Stimulated activated CD8-positive, alpha-beta memory T cell treated with anti-CD3 and anti-CD28 coated beads, Interleukin-4, amount 100 ng/mL, for 4 hours (primary cell): ENCODE results near the gene UBD.

ENCODE experiments used
- DNase-seq, 2 donors: peaks; one replicate each; pipeline ENCODE4 v3.0.0-alpha.2; 2020; ENCODE audit warnings: low read depth in 2 of 2, low spot score in 1 of 2

Gene UBD

DNA sequence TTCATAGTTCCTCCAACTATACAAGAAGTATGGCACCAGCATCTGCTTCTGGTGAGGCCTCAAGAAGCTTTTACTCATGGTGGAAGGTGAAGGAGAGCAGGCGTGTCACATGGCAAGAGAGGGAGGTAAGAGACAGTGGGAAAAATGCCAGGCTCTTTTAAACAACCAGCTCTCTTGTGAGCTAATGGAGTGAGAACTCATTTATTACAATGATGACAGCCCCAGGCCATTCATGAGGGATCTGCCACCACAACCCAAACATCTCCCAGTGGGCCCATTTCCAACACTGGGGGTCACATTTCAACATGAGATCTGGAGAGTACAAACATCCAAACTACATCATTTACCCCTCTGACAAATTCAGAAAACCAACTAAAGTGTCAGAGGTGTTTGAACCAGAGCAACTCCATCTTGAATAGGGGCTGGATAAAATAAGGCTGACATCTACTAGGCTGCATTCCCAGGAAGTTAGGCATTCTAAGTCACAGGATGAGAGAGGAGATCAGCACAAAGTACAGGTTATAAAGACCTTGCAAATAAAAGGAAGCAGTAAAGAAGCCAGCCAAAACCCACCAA lies 2.2 kb upstream of the UBD start:
- no peak for DNase-seq

DNA sequence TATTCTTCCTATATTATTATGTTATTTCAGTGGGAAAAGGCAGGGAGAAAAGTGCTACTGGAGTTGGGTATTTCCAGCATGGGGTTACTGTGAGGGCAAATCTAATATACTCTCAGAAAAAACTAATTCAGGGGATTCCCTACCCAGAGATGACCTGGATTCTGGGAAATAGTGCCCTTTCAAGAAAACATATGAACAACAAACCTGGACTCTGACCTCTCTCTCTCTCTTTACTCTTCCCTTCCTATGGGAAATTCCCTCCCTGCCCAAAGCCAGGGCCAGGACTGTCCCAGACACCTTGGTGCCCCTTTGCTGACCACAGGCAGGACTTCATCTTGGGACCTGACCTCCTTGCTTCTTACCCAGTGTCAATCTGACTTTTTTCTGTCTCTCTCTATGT lies 1.6 kb upstream of the UBD start:
- DNase-seq = no peak

DNA sequence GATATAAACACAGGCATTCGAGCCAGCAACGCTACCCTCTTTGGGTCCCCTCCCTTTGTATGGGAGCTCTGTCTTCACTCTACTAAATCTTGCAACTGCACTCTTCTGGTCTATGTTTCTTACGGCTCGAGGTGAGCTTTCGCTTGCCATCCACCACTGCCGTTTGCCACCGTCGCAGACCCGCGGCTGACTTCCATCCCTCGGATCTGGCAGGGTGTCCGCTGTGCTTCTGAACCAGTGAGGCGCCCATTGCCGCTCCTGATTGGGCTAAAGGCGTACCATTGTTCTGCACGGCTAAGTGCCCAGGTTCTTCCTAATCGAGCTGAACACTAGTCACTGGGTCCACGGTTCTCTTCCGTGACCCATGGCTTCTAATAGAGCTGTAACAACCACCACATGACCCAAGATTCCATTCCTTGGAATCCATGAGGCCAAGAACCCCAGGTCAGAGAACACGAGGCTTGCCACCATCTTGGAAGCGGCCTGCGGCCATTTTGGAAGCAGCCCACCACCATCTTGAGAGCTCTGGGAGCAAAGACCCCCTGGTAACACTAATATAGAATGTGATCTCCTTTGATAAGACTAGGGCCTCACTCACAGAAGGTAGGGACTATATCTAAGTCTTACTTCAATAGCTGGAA lies 973 bp downstream of the UBD start:
- no peak for DNase-seq

DNA sequence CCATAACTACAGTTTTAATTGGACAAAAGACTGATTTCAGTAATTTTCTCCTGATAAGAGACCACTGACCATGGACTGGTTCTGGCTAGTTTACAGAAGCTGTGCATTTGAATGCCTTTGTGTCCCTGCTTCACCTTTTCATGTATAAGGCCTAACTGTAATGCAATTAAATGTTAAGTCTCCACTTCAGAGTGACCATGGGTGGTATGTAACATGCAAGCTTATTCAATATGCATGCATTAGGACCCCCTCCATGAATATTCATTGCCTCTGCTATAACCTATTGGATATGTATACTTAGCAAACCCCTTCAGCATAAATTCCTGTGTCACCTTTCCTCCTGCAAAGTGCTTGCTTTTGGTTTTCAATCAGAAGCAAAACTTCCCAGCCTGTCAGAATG lies 2.2 kb downstream of the UBD start:
- no peak for DNase-seq

DNA sequence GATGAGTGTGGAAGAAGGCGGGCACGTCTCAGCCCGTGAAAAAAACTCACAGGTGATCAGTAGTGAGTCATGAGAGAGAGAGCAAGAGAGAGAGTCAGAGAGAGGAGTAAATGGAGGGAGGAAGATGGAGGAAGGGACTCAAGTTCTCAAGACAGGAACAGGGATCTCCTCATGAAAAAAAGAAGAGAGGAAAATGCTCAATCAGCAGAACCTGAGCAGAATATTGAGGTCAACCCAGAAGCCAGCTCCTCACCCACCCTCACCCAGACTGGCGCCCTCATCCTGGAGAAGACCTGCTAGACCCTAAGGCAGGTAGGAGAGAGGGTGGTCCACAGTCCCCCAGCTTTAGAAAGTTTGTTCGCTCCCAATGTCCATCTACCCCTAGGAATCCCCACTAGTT lies 4.8 kb downstream of the UBD start:
- no peak for DNase-seq

DNA sequence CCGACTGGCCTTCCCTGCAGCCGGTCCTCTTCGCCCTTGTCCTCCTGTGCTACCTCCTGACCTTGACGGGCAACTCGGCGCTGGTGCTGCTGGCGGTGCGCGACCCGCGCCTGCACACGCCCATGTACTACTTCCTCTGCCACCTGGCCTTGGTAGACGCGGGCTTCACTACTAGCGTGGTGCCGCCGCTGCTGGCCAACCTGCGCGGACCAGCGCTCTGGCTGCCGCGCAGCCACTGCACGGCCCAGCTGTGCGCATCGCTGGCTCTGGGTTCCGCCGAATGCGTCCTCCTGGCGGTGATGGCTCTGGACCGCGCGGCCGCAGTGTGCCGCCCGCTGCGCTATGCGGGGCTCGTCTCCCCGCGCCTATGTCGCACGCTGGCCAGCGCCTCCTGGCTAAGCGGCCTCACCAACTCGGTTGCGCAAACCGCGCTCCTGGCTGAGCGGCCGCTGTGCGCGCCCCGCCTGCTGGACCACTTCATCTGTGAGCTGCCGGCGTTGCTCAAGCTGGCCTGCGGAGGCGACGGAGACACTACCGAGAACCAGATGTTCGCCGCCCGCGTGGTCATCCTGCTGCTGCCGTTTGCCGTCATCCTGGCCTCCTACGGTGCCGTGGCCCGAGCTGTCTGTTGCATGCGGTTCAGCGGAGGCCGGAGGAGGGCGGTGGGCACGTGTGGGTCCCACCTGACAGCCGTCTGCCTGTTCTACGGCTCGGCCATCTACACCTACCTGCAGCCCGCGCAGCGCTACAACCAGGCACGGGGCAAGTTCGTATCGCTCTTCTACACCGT lies 6.1 kb downstream of the UBD start:
- DNase-seq = no peak

- DNase-seq = no peak
These were observed 7.0 kb downstream of the UBD start for GRCh38 chr6:29552512-29553051.

DNA sequence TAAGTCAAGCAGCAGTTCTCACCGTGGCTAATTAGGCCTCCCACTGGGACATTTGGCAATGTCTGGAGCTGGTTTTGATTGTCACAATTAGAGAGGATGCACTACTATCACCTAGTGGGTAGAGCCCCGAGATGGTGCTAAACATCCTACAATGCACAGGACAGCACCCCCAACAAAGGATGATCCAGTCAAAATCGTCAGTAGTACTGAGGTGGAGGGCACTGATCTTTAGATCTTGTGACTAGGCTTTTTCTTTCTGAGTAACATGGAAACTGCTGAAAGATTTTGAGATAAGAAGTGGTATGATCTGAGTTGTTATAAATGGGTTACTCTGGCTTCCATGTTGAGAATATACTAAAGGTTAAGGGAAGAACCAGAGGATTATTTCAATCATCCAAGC lies 12.0 kb downstream of the UBD start:
- DNase-seq = no peak

GRCh38 chr6:29537714-29538403 lies 21.7 kb downstream of the UBD start:
- DNase-seq = no peak

DNA sequence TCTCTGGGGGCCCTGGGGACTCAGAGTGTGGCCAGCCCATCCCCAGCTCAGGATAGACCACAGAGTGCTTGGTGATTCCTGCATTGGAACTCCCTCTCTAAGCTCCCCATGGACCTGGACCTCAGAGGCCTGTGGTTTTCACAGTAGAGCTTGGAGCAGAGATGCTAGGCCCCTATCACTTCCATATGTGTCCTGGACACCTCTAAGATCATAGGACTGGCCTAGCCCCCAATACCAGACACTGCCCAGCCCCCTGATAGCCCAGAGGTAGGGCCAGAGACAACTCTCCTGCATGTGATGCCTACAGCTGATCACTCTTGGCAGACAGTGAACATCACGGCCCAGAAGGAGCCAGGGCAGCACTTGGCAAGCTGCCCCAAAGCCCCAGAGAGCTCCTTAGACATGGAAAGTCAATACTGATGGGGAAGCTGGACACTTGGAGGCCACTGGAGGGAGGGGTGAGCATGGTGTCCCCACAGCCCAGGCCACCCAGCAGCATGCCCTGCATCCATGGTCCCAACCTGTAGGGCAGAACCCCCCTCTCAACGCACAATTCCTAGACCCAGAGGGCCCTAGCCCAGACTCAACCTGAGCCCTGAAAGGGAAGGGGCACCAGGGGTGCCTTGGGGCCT lies 27.1 kb downstream of the UBD start:
- DNase-seq = no peak

DNA sequence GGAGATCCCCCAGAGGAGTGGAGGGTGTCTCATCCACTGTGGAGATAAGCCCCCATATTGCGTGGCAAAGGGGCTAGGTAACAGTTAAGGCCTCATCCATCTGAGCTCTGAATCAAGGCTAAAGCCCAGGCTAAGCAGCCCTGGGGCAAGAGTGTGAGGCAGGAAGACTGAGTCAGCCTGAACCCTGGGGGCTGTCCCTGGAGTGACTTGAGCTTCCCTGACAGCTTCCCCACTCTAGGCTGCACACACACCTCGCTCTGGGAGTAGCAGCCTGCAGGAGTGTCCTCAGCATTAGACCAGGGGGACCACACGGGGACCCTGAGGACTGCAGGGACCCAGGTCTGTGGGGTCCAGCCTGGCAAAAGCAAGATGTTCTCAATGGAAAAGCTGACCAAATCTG lies 27.9 kb downstream of the UBD start:
- no peak for DNase-seq

- no peak for DNase-seq
These were observed 28.7 kb downstream of the UBD start for GRCh38 chr6:29530671-29531310.

DNA sequence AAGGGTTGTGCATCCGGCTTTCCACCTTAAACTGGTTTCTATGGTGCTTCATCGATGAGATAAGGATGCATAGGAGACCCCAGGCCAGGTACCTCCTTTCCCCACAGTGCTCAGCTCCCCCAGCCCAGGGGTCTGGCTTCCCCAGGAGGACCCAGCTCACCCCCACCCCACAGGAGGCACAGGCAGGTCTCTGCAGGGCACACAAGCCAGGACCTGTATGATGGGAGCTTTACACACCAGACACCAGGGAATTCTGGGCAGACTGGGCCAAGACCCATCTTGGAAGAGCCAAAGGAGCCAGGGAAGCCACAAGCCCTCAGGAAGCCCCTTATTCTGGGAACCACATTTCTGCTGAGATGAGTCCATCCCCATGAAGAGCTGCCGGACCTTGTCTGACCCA lies 29.6 kb downstream of the UBD start:
- no peak for DNase-seq

DNA sequence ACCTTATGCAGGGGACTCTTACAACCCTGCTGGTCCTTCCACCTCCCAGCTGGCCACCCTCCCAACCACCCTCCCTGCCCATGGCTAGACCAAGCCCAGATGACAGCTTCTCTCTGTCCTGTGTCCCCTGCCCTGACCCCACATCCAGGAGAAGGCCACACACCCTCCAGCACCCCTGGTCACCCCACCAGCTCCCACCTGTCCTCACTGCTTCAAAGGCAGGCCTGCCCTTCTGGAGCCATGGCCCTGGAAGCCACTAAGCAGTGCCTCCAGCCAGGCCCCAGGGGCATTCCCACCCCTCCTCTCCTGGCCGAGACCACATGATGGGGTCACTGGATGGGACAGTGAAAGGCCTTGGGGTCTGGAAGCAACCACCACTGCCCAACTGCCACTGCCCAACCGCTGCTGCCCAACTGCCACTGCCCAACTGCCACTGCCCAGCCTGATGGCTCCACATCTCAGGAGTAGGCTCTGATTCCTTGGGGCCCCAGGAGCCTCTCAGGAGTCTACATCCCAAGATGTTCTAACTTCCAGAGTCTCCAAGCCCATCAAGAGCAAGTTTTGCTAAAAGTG lies 30.5 kb downstream of the UBD start:
- no peak for DNase-seq

DNA sequence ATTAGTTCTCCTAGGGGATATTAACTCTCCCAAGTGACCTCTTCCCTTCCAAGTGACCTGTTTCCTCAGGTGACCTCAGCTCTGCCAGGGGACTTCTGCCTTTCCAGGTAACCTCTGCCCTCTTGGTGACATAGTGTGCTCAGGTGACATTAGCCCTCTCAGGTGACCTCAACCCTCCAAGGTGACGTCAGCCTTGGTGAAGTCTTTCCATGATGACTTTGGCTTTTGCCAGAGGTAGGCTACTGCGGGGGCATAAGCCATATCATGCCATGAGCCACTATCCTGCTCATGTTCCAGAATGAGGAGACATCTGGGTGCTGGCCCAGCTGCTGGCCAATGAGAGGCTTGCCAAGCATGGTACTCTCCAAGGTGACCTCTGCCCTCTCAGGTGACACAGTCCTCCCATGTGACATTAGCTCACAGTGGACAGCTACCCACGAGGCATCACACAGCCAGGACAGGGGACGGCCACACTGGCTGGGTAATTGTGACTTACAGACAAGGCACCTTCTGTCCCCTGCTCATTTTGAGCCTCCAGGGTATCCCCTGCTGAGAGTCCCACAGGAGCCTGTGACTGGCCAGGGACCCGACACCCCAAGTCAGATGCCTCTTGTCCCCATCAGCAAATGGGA lies 31.1 kb downstream of the UBD start:
- DNase-seq = no peak

DNA sequence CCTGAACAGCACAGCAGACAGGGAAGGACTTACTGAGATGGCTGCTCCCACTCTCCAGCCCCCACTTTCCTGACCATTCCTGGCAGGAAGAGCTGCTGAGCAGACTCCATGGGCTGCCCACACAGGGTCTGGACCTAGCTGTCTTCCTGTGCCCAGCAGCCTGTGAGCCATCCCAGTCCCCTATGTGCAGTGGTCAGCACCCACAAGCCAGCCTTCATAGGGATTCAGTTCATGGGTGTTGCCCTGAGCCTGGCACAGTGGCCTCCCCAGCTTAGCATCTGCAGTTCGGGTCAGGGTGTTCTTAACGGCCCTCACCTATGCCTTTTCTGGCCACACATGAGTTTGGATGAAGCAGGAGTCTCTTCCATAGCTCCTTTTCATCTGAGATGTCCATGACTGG lies 32.0 kb downstream of the UBD start:
- DNase-seq = no peak

- no peak for DNase-seq
These were observed 32.4 kb downstream of the UBD start for GRCh38 chr6:29527126-29527525.

- no peak for DNase-seq
These were observed 34.3 kb downstream of the UBD start for GRCh38 chr6:29525311-29525639.

GRCh38 chr6:29524444-29525310 lies 34.9 kb downstream of the UBD start:
- DNase-seq = no peak
